IPS DF 19.7 (cell line): ENCODE data around the gene LRRC61.
"Not testable (repeated sequence)": the region's sequence is repeated elsewhere in the genome, so short reads cannot be mapped to it uniquely, and the experiment has no call there.

ENCODE experiments used
- DNase-seq: peaks from one replicate; pipeline ENCODE4 v3.0.0-alpha.2; 2013; ENCODE audit warnings: low read depth, low spot score

LRRC61 gene, protein sequence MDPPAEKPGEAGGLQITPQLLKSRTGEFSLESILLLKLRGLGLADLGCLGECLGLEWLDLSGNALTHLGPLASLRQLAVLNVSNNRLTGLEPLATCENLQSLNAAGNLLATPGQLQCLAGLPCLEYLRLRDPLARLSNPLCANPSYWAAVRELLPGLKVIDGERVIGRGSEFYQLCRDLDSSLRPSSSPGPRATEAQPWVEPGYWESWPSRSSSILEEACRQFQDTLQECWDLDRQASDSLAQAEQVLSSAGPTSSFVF

DNA sequence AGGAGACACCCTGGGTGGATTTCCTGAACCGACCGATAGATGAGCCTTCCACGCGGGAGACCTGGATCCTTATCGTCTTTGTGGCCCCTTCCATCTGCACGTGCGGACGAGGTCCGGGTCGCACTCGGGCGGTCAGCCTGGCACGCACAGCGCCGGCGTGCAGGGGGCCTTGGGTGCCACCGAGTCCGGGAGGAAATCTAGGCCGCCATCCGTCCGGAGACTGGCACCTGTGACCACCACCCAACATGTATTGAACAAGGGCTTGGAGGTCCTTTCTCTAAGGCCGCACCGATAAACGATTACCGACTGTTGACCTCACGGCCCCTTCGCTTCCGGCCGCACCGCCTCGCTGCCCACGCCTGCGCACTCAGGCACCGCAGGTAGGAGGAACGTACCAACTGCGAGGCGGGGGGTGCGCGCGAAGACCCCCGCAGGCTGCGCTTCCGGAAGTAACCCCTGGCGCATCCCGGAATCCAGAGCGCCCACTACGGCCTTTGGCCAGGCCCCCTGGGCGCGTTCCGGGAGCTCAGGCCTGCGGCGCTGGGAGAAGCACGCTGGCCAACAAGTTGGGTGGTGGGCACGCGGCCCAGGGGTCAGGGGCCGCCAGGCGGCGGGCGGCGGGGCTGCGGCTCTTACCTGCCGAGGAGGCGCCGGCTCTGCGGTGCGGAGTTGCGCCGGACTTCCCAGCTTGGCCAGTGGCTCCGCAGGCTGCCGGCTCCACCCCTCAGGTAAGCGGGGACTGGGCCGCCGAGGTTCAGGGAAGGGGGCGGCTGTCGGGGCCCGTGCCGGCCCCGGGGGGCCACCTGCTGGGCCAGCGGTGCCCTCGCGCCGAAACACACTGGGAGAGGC, at the start of gene LRRC61, which contains the start of gene ACTR3C:
TSS of gene LRRC61 (plus strand) at position 523 of the 849 bp plus-strand sequence. CDS start 13,507 bp downstream, outside the sequence.
TSS of gene ACTR3C (minus strand) at position 713 of the 849 bp plus-strand sequence. CDS start 28,249 bp downstream, outside the sequence.
- no peak for DNase-seq

DNA sequence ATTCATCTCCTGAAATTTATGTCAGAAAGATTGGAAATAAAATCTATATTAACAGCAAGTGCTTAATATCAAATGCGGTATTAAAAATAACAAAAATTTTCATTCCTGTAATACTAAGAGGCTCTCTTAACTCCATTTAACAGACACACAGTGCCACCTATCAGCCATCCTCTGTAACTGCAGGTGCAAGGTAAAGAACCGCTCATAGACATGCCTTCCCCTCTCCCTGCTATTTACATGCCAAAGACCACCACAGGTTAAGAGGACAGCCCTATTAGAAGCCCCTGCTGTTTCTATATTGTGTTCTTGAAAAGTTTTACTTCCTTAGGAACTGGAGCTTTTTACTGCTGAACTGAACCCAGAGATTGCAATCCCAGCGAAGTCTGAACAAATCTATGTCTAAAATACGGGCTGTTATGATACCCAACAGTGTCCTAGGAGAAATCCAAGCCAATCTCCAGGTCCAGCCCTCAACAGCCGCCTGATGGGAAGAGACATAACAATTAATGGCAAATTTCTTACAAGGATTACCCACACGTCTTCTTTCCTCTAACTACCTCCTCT, 46.9 kb upstream of the LRRC61 start:
- DNase-seq, result not testable (repeated sequence)

DNA sequence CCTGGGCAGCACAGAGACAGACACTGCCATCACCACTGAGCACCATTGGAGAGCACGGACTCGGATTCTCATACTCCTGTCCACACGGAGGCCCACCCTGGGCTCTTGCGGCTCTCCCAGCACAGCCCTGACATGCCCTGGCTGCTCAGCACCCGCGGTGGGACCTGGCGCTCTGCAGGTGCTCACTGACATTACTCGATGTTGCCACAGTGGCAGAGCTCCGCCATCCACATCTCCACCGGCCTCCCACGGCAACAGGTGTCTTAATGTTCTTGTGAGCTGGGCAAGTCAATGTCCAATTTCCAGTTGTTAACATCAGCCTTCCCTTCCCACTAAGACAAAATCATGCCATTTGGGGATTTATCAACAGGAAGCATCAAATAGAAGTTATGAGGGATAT, 44.8 kb upstream of the LRRC61 start:
- DNase-seq, result not testable (repeated sequence)

DNA sequence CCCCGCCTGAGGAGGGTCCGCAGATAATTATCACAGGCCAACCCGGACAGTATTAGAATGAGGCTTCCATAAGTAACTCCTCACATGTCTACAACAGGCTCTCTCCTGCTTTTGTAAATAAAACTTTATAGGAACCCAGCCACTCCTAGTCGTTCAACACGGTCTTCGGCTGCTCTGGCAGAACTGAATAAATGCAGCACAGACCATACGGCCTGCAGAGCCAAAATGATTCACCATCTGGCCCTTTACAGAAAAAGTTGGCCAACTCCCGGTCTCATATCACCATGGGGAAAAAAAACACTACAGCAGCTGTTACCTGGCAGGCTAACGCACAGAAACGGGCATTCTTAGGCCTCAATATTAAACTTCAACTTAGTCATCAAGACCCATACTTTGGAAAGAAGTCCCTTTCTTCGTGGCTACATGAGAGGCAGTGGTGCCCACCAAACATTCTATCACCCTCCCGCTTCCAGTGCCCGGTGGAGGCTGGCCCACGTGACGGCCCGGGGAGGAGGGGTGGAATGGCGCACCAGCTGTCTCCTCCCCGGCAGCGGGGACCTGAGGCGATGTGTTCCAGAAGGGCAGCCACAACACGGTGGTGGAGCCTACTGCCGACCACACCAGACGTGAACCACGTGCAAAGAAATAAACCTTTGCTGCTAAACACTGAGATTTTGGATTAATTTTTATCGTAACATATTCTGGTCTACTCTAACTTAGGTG, 41.3 kb upstream of the LRRC61 start:
- DNase-seq, result not testable (repeated sequence)

DNA sequence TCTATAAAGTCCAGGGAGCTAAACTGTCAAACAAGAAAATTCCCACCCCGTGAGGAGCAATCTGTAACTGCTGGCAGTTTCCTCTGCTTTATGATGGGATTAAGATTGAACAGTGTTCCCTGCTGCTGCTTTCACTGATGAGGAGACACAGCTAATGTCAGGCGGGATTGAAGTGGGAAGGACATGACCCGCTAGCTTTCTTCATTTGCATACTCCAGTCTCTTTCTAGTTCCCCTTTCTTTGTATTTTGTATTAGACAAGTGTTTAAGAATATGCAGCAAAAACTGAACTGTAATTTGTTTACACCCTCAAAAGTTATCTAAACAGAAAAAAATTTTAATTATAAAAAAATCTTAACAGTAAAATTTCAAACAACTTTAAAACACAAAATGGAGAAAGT, 40.0 kb upstream of the LRRC61 start:
- DNase-seq, result not testable (repeated sequence)

DNA sequence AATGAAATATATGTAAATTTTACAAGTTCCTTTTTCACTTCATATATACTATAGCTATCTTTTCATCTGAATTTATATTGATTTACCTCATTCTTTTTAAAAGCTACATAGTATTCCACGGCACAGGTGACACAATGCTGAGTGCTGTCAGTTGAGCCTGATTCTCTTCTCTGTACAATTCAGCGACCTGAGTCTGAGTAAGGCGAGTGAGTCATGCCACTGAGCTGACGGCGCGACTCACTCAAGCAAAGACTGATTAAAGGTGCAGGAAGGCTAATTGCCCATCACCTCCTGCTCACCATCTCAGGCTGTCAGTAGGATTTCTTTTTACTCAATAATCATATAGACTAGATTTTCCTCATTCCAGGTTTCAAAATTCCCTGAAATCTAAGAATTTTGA, 39.5 kb upstream of the LRRC61 start:
- DNase-seq, result not testable (repeated sequence)

DNA sequence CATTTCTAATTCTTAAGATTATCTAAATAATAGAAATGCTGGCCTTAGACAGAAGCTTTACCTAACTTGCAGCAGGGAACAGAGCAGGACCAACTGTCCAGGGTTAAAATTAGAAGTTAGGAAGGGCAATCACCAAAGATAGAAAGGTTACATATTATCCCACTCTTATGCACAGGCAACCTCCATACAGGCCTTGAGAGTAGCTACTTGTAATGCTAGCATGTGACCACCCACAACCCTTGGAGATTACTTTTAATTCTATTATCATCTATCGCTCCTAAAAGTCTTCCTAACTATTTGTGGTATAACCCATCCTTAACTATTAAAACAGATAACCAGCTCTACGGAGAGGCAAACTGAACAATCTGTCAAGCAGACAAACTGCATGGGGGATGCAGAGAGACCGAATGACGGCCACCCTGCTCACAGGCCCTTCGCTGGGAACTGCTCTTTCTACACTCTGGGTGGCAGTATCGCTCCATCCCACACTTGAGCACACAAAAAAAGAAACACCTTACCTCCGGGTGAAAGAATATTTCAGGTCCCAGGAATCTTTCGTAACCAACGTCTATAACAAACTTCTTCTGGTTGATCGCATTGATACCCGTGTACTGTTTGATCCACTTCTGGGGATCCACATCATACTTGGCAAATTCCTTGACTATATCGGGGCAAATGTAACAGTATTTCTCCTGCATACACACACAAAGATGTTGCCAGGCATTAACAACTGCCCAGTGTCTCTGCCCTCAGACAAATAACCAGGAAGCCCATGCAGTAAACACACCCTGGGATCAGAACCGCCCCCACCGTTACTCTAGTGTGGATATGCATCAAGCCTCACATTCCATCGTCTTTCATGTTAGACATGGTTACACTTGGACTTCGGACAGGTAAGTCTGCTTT, 37.1 kb upstream of the LRRC61 start:
- not testable (repeated sequence) for DNase-seq

DNA sequence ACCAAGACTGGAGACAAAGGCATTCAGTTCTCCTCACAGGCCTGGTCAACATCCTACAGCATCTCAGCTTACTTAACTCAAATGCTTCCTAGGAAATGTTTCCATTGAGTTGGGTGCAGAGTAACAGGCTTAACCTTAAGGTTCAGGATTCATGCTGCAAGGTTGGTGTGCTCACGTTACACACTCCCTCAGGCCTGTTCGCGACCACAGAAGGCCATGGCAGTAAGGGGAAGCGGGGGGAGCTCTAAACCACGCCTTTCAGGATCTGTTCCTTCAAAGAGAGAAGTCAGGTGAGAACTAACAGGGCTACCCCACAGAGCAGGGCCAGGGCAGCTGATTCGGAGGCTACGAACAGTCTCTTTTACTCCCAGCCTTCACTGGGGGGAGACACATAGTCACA, 35.3 kb upstream of the LRRC61 start:
- not testable (repeated sequence) for DNase-seq

DNA sequence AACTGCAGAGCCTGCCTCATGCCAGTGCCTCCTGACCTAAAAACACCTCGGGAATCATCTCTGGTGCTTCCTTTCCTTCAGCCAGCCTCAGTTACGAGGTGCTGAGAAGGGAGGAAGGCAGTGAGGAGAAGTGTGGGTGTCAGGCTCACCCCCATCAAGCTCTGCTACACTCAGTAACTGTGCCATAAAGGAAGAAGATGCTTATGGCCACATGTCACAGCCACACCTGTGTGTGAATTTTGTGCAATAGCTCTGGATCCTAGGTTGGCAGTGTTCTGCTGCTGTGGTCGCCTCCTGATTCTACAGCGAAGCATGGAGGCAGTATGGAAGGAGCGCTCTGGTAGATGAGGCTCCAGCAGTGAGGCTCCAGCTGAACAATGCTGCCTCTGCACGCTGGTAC, 34.3 kb upstream of the LRRC61 start:
- DNase-seq, result not testable (repeated sequence)

DNA sequence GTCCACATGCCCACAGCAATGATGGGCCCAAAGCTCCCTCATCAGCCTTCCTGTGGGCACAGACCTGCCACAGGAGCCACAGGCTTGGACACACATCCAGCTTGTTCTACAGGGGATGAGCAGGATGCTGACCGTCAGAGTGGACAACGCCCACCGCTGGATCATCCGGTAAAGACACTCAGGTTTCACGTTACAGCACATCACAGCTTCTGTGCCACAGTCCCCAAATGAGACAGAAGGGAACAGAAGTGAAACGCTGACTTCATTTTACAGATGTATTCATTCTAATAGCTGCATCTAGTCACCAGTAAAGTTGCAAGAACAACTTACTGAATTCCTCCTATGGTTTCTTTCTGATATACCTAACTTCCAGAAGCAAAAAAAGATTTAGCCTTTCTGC, 32.8 kb upstream of the LRRC61 start:
- DNase-seq, result not testable (repeated sequence)

DNA sequence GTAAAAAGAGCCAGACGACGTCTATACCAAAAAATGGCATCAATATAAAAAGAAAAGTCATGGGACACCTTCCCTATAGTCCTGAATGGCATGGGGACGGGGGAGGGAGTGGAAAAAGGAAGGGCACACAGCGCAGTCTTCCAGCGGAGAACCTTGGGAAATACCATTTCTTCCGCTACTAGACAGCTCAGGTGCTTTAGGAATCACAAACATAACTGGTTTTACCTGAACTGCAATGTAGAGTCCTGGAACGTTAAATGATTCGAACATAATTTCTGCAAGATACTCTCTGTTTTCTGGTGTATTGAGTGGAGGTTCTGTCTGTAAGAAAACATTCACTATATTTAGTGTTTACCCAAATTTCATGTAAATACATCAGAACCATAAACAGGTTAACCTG, 28.1 kb upstream of the LRRC61 start:
- DNase-seq, result not testable (repeated sequence)

DNA sequence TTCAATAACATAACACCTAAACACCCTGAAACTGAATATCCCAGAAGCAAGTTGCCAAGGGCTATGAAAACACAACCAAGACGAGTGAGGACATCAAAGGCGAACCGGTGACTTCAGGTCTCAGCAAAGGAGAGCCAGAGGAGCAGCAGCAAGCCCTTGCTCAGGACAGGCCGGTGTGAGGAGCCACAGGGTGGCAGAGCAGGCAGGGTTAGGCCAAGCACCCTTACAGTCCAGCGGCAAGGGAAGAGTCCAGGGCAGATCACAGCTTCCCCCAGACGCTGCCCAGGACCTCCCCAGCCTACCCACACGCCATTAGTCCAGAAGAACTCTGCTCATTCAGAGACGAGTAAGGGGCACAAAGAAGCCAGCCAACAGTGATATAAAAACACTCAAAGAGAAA, 27.5 kb upstream of the LRRC61 start:
- DNase-seq, result not testable (repeated sequence)

DNA sequence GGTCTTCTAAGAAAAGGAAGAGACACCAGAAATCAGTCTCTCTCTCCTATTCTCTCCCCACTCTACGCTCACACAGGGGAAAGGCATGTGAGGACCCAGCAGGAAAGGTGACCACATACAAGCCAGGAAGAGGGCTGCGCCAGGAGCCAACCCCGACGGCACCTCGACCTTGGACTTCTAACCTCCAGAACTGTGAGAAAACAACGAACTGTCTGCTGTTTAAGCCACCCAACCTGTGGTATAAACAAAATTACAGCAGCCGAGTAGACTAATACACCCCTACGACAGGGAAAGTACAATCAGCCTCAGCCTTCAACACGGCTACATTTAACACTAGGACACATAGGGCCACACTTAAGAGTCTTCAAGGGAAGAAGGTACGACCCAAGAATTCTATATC, 26.4 kb upstream of the LRRC61 start:
- DNase-seq, result not testable (repeated sequence)

DNA sequence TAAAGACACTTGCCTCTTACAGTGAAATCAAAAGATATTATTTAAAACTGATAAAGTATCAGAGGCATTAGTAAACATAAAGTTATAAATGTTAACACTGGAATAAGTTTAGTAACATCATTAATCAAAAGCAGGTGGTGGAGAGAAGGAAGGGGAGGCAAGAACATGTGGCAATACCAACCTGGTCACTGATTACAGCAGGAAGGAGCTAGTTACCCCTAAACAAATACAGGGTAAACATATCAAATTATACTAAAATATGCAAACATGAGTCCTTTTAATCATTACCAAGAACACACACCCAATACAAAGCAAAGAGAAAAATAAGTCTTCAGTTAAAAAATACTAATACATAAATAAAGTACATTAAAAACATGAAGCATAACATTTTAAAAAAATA, 25.2 kb upstream of the LRRC61 start:
- DNase-seq, result not testable (repeated sequence)

DNA sequence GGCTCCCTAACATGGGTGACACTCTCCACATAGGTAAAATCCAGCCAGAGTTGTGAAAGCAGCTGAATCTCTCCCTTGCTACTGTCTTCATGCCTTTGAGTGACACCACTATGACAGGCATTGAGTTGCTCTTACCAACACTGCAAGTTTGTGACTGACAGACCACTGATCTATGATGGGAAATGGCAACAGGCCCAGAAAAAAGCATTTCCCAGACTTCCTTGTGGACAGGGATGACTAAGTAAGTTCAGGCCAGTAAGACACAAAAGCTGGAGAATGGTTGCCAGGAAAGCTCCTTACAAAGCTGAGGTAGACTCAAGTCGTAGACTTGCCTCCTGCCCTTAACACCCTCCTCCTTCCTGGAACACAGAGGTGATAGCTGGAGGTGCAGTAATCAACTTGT, 20.2 kb upstream of the LRRC61 start:
- DNase-seq, result not testable (repeated sequence)

DNA sequence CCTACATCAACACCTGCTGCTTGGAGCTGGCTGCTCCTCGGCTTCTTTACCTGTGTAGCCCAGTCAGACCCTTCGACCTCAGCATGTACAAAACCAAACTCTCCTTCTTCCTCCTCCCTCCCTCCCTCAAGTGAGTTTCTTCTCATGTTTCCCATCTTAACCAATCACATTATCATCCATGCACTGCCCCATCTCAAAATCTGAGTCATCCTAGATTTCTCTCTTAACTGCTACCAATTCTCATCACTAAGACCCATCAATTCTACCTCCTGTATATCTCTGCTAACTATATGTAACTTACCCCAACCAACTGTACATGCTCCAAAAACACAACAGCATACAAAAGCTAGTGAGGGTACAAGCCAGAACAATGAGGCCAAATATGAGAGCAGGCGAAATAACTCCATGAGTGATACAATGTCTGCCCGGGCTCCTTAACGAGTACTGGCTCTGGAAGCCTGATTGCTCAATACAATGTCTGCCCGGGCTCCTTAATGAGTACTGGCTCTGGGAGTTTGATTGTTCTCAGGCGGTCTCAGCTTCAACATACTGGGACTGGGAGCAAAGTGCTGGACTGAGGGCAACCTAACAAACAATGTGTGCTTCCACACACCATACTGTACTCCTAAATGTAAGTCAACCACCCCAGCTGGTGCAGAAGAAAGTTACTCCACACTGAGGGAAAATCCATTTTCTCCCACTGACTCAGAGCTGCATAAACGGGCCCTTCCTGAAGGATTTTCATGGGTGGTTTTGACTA, 18.5 kb upstream of the LRRC61 start:
- not testable (repeated sequence) for DNase-seq

DNA sequence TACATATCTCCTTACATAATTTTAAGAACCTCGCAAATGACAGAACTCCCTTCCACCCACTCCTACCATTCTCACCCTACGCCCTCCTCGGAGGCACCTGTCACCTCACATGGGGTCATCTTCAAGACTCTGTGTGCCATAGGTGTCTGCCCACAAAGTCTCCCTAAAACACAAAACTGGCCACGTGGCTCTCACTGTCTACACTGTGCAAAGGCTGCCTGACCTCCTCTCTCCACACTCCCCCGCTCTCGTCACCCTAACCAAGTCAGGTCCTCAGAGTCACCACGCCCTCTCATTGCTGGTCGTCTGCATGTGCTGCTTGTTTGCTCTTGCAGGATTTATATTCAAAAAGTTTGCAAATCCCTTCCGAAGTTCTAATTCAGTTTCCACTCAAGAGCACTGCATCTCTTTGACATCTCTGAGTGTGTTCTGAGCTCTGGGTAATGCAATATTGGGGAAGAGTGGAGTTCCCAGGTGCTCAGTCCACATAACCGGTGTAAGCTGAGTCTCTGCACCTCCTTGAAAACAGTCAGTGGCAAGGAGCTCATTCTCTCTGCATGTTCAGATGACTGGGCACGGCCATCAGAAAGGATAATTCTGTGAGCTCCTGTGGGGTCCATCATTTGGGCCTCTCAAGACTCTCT, 17.8 kb upstream of the LRRC61 start:
- DNase-seq, result not testable (repeated sequence)

DNA sequence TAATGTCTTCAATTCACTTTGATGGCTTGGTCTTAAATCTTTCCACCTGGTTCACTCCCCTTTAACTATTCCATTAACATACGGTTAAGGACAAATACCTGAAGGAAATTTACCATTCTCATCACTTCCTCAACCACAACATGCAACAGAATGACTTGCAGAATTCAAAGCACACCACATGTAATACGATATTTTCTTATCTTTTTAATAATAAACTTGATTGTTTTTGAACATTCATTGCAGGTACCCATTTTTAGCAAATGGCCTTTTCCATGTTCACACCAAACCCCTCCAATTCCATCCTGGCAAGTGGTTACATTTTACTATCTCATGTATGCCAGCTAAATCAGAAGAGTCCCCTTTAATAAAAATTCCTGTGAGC, 17.3 kb upstream of the LRRC61 start:
- not testable (repeated sequence) for DNase-seq

DNA sequence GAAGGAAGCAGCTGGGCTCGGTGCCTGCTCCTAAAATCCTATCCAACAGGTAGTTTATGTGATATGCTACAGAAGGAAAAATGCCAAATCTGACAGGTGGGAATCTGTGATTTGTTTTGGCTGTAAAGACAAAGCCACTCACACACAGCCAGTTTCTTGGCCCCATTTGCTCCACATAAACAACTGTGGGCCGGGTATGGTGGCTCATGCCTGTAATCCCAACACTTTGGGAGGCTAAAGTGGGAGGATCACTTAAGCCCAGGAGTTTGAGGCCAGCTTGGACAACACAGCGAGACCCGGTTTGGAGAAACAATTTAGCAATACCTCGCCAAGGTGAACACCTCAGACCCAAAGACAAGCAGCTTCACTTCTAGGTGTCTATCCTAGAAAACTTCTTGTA, 16.8 kb upstream of the LRRC61 start:
- not testable (repeated sequence) for DNase-seq
